ENCODE results near the gene MAP6.

- no peak for TF ChIP-seq CTCF (IDR thresholded peaks at IDR 0.05 in 8 of 11, conservative IDR thresholded peaks at IDR 0.05 in 3 of 11)
- TF ChIP-seq POLR2AphosphoS5 (IDR thresholded peaks at IDR 0.05) = no peak
Observed at GRCh38 chr11:75595429-75595828, 73.4 kb downstream of the MAP6 start.

Data from spleen (tissue), 7 donors.